LNCAP (cell line): ENCODE results near the gene CACNA1C.

Source experiments
- TF ChIP-seq, protein P1 (sequence below): fragments of 450-650 bp; IDR thresholded peaks from 2 replicates; pipeline ENCODE4 v1.5.1; 2017; ENCODE audit warnings: mild to moderate bottlenecking

Gene CACNA1C

DNA sequence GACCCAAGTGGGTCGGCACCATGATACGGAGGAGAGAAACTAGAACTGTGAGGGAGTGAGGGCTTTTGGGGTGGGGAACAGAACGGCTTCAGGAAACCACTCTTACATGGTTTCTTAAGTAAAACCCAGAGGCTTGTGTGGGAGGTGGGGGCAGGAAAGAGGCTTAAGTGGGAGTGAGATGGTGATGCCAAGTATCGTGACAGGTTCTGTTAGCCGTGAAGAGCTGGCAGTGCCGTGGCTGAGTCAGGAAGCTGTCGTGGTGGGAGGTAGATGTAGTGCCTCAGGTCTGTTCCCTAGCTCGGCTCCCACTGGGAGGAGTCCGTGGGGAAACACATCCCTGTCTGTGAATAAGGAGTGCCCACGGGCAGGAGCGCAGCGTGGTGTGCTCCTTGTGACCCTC is 556.2 kb downstream of the CACNA1C start:
- TF ChIP-seq, protein P1, sequence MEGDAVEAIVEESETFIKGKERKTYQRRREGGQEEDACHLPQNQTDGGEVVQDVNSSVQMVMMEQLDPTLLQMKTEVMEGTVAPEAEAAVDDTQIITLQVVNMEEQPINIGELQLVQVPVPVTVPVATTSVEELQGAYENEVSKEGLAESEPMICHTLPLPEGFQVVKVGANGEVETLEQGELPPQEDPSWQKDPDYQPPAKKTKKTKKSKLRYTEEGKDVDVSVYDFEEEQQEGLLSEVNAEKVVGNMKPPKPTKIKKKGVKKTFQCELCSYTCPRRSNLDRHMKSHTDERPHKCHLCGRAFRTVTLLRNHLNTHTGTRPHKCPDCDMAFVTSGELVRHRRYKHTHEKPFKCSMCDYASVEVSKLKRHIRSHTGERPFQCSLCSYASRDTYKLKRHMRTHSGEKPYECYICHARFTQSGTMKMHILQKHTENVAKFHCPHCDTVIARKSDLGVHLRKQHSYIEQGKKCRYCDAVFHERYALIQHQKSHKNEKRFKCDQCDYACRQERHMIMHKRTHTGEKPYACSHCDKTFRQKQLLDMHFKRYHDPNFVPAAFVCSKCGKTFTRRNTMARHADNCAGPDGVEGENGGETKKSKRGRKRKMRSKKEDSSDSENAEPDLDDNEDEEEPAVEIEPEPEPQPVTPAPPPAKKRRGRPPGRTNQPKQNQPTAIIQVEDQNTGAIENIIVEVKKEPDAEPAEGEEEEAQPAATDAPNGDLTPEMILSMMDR = no peak

DNA sequence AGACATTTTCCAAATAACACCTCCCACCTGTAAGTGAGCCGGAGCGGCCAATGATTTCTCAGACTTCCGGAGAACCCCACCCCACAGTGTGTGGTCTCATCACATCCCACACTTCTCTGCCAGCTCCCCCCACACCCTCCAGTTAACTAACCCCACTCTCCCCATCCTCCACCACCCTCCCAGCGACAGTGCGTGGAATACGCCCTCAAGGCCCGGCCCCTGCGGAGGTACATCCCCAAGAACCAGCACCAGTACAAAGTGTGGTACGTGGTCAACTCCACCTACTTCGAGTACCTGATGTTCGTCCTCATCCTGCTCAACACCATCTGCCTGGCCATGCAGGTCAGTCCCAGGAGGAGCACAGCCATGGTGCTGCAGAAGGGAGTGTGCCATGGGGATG is 557.6 kb downstream of the CACNA1C start:
- TF ChIP-seq, protein P1 = no peak

- TF ChIP-seq, protein P1 = no peak
Observed at GRCh38 chr12:2613326-2614073, 560.7 kb downstream of the CACNA1C start.

- TF ChIP-seq, protein P1 = no peak
Observed at GRCh38 chr12:2614341-2614740, 561.6 kb downstream of the CACNA1C start.

DNA sequence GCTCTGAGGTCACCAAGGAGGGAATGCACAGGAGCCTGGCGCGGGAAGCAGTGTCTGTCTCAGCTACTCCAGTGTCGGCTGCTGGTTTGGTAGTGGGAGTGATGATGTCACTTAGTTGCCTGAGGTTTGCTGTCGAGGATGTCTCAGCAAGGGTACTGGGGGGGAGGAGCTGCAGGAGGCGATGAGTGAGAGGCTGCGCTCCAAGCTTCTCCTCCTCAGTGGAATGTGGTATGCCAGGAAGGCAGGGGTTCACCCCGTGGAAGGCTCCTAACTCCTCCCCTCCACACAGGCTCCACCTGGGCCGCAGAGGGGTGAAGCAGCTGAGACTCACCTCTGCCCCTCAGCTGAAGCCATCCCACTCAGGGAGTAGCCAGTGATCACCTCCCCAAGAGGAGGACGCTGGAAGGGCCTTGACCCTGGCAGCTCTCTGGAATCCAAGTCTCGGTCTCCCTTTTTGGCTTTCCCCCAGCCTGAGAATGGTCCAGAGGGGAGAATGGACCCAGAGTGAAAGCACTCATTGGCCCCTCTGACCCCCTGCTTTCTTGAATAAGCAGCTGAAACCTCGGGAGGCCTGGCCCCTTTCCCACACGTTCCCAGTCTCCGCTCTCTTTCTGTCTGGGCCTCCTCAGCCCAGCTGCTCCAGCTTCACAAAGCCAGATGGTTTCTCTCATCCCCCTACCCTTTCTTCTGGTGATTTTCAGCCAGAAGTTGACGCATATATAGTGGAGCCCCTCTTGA is 563.0 kb downstream of the CACNA1C start:
- TF ChIP-seq, protein P1 = no peak

- TF ChIP-seq, protein P1 = no peak
Observed at GRCh38 chr12:2616763-2617162, 564.0 kb downstream of the CACNA1C start.

- TF ChIP-seq, protein P1 = no peak
Observed at GRCh38 chr12:2617365-2617764, 564.6 kb downstream of the CACNA1C start.
